Thoracic aorta (tissue), 2 donors: ENCODE data around the gene TANGO2. TPM values are rescaled to one million over a fixed set of nuclear protein-coding genes. Genes with fewer than 3 reads are reported as not detected.

Experiments used
- ATAC-seq: fragments of 150-250 bp; one replicate; pipeline ENCODE4 v1.8.0; 2017; ENCODE audit warnings: low read depth; ENCODE audit not compliant: insufficient number of reproducible peaks, low FRiP score
- DNase-seq: peaks from one replicate; pipeline ENCODE4 v3.0.0-alpha.2; 2020; ENCODE audit warnings: low spot score
- H3K27ac ChIP-seq, 2 donors: fragments of 200-600 bp; sonication (generic); 1 replicate in 1 of 2; 2 replicates in 1 of 2; pipeline ENCODE4 v1.5.1; 2016; ENCODE audit warnings: mild to moderate bottlenecking in 2 of 2, moderate library complexity in 2 of 2
- H3K27me3 ChIP-seq: fragments of 200-600 bp; sonication (generic); replicated peaks from 2 replicates; pipeline ENCODE4 v1.6.0; 2016; ENCODE audit warnings: mild to moderate bottlenecking; ENCODE audit not compliant: insufficient read depth
- H3K36me3 ChIP-seq: fragments of 200-600 bp; sonication (generic); one replicate; pipeline ENCODE4 v1.5.1; 2016
- H3K4me1 ChIP-seq, 2 donors: fragments of 200-600 bp; sonication (generic); 1 replicate in 1 of 2; 2 replicates in 1 of 2; pipeline versions ENCODE4 v1.5.1 to v1.6.0; 2016; ENCODE audit warnings: low read depth in 2 of 2, mild to moderate bottlenecking in 1 of 2; ENCODE audit not compliant: control insufficient read depth in 1 of 2
- H3K4me3 ChIP-seq: fragments of 200-600 bp; sonication (generic); 2 replicates; pipeline ENCODE4 v1.5.1; 2016; ENCODE audit warnings: mild to moderate bottlenecking
- H3K9me3 ChIP-seq: fragments of 200-600 bp; sonication (generic); 2 replicates; pipeline ENCODE4 v1.5.1; 2016
- total RNA-seq, 2 donors: library from RNA; depleted of rRNA; stranded (reverse); fragments of >200 nt; gene quantifications; one replicate each; pipeline versions ENCODE4 v1.1.0 to v1.2.3, GENCODE V29; 2016
- TF ChIP-seq, protein P1 (sequence below): fragments of 200-600 bp; sonication (generic); IDR thresholded peaks from one replicate; pipeline ENCODE4 v1.5.1; 2019; ENCODE audit warnings: antibody characterized with exemption

TANGO2 gene
- total RNA-seq, 2 donors from 2014 or later, result 48.7 to 109 TPM

DNA sequence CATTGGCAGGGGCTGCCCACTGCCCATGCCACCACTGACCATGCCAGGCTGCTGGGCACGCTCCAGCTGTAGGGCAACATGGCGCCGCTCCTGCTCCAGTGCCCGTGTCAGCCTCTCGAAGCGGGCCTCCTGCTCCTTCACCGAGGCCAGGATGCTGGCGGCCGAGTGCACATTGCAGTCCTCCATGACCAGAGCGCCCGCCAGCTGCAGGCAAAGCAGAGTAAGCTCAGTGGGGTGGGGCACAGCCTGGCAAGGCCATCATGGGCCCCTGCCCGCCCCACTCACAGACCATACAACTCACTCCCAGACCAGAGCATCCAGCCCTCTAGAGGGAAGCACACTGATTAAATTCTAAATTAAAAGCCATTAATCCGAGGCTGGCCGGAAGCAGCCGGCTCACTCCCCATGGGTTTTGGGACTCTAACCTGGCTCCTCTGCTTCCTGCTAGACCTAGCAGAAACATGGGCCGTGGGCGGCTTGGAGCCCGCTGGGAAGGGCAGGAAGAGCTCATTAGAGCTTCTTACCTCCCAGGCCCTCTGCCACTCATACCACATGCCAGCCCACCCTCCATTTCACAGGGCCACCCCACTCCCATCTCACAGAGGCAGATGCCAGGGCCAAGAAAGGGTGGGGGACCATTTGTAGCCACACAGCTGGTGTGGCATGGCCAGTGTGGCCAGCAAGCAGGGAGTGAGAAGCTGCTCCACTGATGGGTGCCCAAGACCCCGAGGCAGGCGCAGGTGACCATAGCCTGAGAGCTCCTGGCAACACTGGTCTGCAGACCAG is 30.1 kb upstream of the TANGO2 start:
- Histone ChIP-seq H3K27ac (peak overlapping the region; percentile 74 to 88), H3K27me3 (no peaks in the 10 kb centered on the region), H3K36me3 (no peaks in the 10 kb centered on the region), H3K9me3 (no peaks in the 10 kb centered on the region), H3K4me3 (no peak overlapping the region), H3K4me1 (peaks cover 42 to 72% of the 10 kb centered on the region in 2 donors)
- ATAC-seq (no peak), DNase-seq (no peak)
- TF ChIP-seq, protein P1, sequence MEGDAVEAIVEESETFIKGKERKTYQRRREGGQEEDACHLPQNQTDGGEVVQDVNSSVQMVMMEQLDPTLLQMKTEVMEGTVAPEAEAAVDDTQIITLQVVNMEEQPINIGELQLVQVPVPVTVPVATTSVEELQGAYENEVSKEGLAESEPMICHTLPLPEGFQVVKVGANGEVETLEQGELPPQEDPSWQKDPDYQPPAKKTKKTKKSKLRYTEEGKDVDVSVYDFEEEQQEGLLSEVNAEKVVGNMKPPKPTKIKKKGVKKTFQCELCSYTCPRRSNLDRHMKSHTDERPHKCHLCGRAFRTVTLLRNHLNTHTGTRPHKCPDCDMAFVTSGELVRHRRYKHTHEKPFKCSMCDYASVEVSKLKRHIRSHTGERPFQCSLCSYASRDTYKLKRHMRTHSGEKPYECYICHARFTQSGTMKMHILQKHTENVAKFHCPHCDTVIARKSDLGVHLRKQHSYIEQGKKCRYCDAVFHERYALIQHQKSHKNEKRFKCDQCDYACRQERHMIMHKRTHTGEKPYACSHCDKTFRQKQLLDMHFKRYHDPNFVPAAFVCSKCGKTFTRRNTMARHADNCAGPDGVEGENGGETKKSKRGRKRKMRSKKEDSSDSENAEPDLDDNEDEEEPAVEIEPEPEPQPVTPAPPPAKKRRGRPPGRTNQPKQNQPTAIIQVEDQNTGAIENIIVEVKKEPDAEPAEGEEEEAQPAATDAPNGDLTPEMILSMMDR, result no peak

DNA sequence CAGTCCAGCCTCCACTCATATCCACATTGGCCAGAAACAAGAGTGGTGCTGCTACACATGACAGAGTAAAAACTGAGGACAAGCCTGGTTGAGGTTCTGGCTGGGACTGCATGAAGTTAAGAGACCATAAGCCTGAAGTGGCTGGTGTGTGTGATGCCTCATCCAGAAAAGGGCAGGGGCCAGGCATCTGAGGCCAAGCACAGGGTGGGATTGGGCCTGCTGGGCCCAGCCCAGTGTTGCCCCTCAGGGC is 29.6 kb upstream of the TANGO2 start:
- peaks cover 43 to 72% of the 10 kb centered on the region in 2 donors for H3K4me1 ChIP-seq
- H3K9me3 ChIP-seq, result no peaks in the 10 kb centered on the region
- no peak for ATAC-seq
- peak overlapping the region; percentile 74 to 88 for H3K27ac ChIP-seq
- H3K27me3 ChIP-seq, result no peaks in the 10 kb centered on the region
- TF ChIP-seq, protein P1, result no peak
- no peak overlapping the region for H3K4me3 ChIP-seq
- H3K36me3 ChIP-seq, result no peaks in the 10 kb centered on the region
- no peak for DNase-seq

DNA sequence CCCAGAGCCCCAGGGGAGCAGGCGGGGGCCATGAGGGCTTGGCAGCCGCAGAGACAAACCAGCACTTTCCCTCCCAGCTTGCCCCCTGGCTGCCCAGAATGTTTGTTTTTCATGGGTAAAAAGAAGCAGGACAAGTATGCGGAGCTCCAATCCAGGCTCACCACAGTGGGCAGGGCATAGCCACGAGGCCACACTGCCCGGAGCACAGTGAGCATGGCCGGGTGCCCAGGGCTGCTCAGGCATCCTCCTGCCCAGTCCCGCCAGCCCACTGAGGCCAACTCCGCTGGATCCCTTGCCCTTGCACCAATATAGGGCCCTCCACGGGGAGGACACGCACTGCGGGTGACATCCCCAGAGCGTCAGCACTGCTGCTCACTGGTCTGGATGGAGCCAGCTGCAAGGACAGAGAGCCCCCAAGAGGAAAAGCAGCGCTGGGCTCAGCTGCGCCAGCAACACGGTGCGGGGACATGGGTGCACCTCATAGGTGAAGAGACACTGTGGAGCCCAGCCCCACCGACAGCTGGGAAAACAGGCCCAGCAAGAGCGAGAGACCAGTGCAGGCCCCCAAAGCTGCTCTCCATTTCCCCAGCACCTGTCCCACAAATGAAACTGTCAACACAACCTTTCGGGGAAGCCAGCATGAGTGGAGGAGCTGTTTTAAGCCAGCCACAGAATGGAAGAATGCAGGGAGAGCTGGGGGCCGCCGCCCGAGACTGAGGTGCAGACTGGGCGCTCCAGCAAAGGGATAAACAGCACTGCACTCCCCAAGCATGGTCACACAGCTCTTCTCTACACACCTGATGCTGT is 29.1 kb upstream of the TANGO2 start:
- DNase-seq (no peak), ATAC-seq (no peak)
- H3K36me3 ChIP-seq, result no peaks in the 10 kb centered on the region
- no peaks in the 10 kb centered on the region for H3K27me3 ChIP-seq
- no peak overlapping the region for H3K4me3 ChIP-seq
- TF ChIP-seq, protein P1, result no peak
- H3K4me1 ChIP-seq, result peaks cover 43 to 77% of the 10 kb centered on the region in 2 donors
- peak overlapping the region; percentile 74 to 88 for H3K27ac ChIP-seq
- H3K9me3 ChIP-seq, result no peaks in the 10 kb centered on the region

DNA sequence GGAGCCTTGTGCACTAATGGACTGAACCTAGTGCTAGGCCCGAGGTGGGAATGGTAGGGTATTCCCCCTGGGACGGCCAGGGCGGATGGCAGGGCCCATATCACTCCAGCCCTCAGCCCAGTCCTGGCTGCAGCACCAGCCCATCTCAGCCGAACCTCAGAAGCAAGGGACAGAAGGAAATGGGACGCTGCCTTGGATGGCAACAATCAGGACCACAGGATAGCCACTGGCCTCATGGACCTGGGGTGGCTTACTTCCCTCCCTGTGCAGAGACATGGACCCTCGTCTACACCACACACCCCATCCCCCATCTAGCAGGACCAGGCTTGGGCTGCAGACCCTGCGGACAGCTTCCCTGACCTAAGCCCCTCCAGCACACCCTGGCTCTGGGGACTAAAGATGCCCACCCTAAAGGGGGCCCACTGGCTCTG is 28.4 kb upstream of the TANGO2 start:
- DNase-seq, result no peak
- ATAC-seq, result no peak
- no peaks in the 10 kb centered on the region for H3K27me3 ChIP-seq
- no peak overlapping the region for H3K4me3 ChIP-seq
- TF ChIP-seq, protein P1, result no peak
- peak overlapping the region; percentile 74 to 88 for H3K27ac ChIP-seq
- peaks cover 43 to 80% of the 10 kb centered on the region in 2 donors for H3K4me1 ChIP-seq
- H3K9me3 ChIP-seq, result no peaks in the 10 kb centered on the region
- no peaks in the 10 kb centered on the region for H3K36me3 ChIP-seq

DNA sequence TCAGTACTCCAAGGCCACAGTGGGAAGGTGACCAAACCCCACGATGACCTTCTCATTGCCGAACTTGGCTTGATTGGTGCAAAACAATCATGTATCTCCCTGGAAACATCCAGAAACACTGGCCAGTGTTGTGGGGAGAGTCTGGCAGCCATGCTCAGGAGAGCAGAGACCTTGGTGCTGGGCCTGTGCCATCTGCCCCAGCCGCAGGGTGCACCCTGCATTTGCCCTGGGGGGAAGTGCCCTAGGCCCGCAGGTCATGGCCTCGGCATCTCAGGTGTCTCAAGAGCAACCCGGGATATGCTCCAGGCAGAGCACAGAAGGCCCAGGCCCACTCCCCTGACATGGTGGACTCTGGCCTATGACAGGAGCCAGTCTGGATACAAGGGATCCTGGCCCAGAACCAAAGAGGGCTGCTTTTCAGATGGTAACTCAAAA is 28.0 kb upstream of the TANGO2 start:
- Histone ChIP-seq H3K4me1 (peaks cover 43 to 81% of the 10 kb centered on the region in 2 donors), H3K27ac (peak overlapping the region; percentile 74 to 88), H3K36me3 (no peaks in the 10 kb centered on the region), H3K4me3 (no peak overlapping the region), H3K27me3 (no peaks in the 10 kb centered on the region), H3K9me3 (no peaks in the 10 kb centered on the region)
- DNase-seq, result no peak
- no peak for ATAC-seq
- TF ChIP-seq, protein P1, result no peak
